Measurements from ENCODE around the gene EYA4.

Gene EYA4

GRCh38 chr6:133223452-133224029 lies 17.6 kb upstream of the EYA4 start:
- H3F3A ChIP-seq (ENCODE audit: insufficient read depth, low read length) = no peaks in the 10 kb centered on the region
- H3K4me1 ChIP-seq (ENCODE audit: low read length) = no peaks in the 10 kb centered on the region
- H3K4me3 ChIP-seq (ENCODE audit: low read length) = no peak overlapping the region
- TF ChIP-seq EZH2phosphoT487 (IDR thresholded peaks at IDR 0.05; ENCODE audit: low read length) (no peak), EZH2 (optimal IDR thresholded peaks at IDR 0.05; ENCODE audit: low read depth, low read length) (no peak)
- TF ChIP-seq, protein P1, sequence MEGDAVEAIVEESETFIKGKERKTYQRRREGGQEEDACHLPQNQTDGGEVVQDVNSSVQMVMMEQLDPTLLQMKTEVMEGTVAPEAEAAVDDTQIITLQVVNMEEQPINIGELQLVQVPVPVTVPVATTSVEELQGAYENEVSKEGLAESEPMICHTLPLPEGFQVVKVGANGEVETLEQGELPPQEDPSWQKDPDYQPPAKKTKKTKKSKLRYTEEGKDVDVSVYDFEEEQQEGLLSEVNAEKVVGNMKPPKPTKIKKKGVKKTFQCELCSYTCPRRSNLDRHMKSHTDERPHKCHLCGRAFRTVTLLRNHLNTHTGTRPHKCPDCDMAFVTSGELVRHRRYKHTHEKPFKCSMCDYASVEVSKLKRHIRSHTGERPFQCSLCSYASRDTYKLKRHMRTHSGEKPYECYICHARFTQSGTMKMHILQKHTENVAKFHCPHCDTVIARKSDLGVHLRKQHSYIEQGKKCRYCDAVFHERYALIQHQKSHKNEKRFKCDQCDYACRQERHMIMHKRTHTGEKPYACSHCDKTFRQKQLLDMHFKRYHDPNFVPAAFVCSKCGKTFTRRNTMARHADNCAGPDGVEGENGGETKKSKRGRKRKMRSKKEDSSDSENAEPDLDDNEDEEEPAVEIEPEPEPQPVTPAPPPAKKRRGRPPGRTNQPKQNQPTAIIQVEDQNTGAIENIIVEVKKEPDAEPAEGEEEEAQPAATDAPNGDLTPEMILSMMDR (IDR thresholded peaks at IDR 0.05; ENCODE audit: low read length) = no peak
- H3K9me3 ChIP-seq (replicated peaks; ENCODE audit: insufficient read depth, low read length) = no peaks in the 10 kb centered on the region
- H3K4me2 ChIP-seq (ENCODE audit: low read depth, low read length) = no peak overlapping the region
- H3K27me3 ChIP-seq (replicated peaks; ENCODE audit: insufficient read depth, low read length) = no peaks in the 10 kb centered on the region
- no peaks in the 10 kb centered on the region for H3K79me2 ChIP-seq (ENCODE audit: low read length)
- no peaks in the 10 kb centered on the region for H3K36me3 ChIP-seq (replicated peaks; ENCODE audit: insufficient read depth, low read length)
- H3K9me2 ChIP-seq (replicated peaks; ENCODE audit: insufficient read depth, low read length) = no peaks in the 10 kb centered on the region
- H2AFZ ChIP-seq (ENCODE audit: low read length) = no peak overlapping the region
- H4K20me1 ChIP-seq (ENCODE audit: insufficient read depth, low read length) = no peaks in the 10 kb centered on the region
- DNase-seq = no peak
- H3K27ac ChIP-seq (ENCODE audit: low read length) = no peak overlapping the region
- H3K9ac ChIP-seq (ENCODE audit: low read length) = no peak overlapping the region

GRCh38 chr6:133225560-133225959 lies 15.6 kb upstream of the EYA4 start:
- DNase-seq = no peak
- Histone ChIP-seq H4K20me1 (ENCODE audit: insufficient read depth, low read length) (no peaks in the 10 kb centered on the region), H2AFZ (ENCODE audit: low read length) (no peak overlapping the region)

GRCh38 chr6:133227344-133227743 lies 13.8 kb upstream of the EYA4 start:
- no peak for TF ChIP-seq EZH2phosphoT487 (IDR thresholded peaks at IDR 0.05; ENCODE audit: low read length)
- H3K9ac ChIP-seq (ENCODE audit: low read length) = no peak overlapping the region
- H3K4me1 ChIP-seq (ENCODE audit: low read length) = no peaks in the 10 kb centered on the region
- no peaks in the 10 kb centered on the region for H3K9me2 ChIP-seq (replicated peaks; ENCODE audit: insufficient read depth, low read length)
- H3K27me3 ChIP-seq (replicated peaks; ENCODE audit: insufficient read depth, low read length) = no peaks in the 10 kb centered on the region
- no peaks in the 10 kb centered on the region for H3K36me3 ChIP-seq (replicated peaks; ENCODE audit: insufficient read depth, low read length)
- no peaks in the 10 kb centered on the region for H3K9me3 ChIP-seq (replicated peaks; ENCODE audit: insufficient read depth, low read length)
- H3K4me2 ChIP-seq (ENCODE audit: low read depth, low read length) = no peak overlapping the region
- H3K4me3 ChIP-seq (ENCODE audit: low read length) = no peak overlapping the region
- DNase-seq = no peak
- no peak overlapping the region for H2AFZ ChIP-seq (ENCODE audit: low read length)
- H3K27ac ChIP-seq (ENCODE audit: low read length) = no peak overlapping the region
- H3K79me2 ChIP-seq (ENCODE audit: low read length) = no peaks in the 10 kb centered on the region
- no peaks in the 10 kb centered on the region for H4K20me1 ChIP-seq (ENCODE audit: insufficient read depth, low read length)
- no peaks in the 10 kb centered on the region for H3F3A ChIP-seq (ENCODE audit: insufficient read depth, low read length)

More at GRCh38 chr6:133225560-133225959, 15.6 kb upstream of the EYA4 start:
- TF ChIP-seq, protein P1 (IDR thresholded peaks at IDR 0.05; ENCODE audit: low read length) = no peak
- no peak for TF ChIP-seq EZH2 (optimal IDR thresholded peaks at IDR 0.05; ENCODE audit: low read depth, low read length)
- no peak for TF ChIP-seq EZH2phosphoT487 (IDR thresholded peaks at IDR 0.05; ENCODE audit: low read length)
- no peaks in the 10 kb centered on the region for H3K4me1 ChIP-seq (ENCODE audit: low read length)
- H3K9ac ChIP-seq (ENCODE audit: low read length) = no peak overlapping the region
- H3K27ac ChIP-seq (ENCODE audit: low read length) = no peak overlapping the region
- H3K4me3 ChIP-seq (ENCODE audit: low read length) = no peak overlapping the region
- H3K36me3 ChIP-seq (replicated peaks; ENCODE audit: insufficient read depth, low read length) = no peaks in the 10 kb centered on the region
- no peak overlapping the region for H3K4me2 ChIP-seq (ENCODE audit: low read depth, low read length)
- H3F3A ChIP-seq (ENCODE audit: insufficient read depth, low read length) = no peaks in the 10 kb centered on the region
- H3K27me3 ChIP-seq (replicated peaks; ENCODE audit: insufficient read depth, low read length) = no peaks in the 10 kb centered on the region
- H3K9me2 ChIP-seq (replicated peaks; ENCODE audit: insufficient read depth, low read length) = no peaks in the 10 kb centered on the region
- H3K79me2 ChIP-seq (ENCODE audit: low read length) = no peaks in the 10 kb centered on the region
- H3K9me3 ChIP-seq (replicated peaks; ENCODE audit: insufficient read depth, low read length) = no peaks in the 10 kb centered on the region

DNA sequence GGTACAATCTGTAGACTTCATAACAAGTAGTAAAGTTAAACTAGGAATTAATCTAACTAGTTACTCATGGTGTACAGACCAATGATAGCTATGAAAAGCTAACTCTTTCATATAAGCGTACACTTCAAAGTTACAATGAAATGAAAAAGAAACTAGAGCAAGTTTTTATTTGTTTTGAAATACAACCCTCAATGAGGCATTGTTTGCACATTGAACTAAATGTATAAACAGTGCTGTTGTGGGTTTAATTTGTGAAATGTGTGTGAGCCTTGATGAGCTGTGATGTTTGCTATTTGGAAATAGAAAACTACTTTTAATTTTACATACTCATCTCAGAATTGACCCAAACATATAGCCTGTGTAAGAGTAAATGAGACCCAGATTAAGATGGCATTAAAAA lies 11.1 kb upstream of the EYA4 start:
- Histone ChIP-seq H3F3A (ENCODE audit: insufficient read depth, low read length) (no peaks in the 10 kb centered on the region), H3K27me3 (replicated peaks; ENCODE audit: insufficient read depth, low read length) (no peaks in the 10 kb centered on the region), H3K9me2 (replicated peaks; ENCODE audit: insufficient read depth, low read length) (no peaks in the 10 kb centered on the region), H3K9me3 (replicated peaks; ENCODE audit: insufficient read depth, low read length) (no peaks in the 10 kb centered on the region), H4K20me1 (ENCODE audit: insufficient read depth, low read length) (no peaks in the 10 kb centered on the region), H3K4me3 (ENCODE audit: low read length) (no peak overlapping the region), H3K27ac (ENCODE audit: low read length) (no peak overlapping the region), H3K79me2 (ENCODE audit: low read length) (no peaks in the 10 kb centered on the region), H3K4me1 (ENCODE audit: low read length) (no peaks in the 10 kb centered on the region), H3K4me2 (ENCODE audit: low read depth, low read length) (no peak overlapping the region), H3K9ac (ENCODE audit: low read length) (no peak overlapping the region), H2AFZ (ENCODE audit: low read length) (no peak overlapping the region), H3K36me3 (replicated peaks; ENCODE audit: insufficient read depth, low read length) (no peaks in the 10 kb centered on the region)
- TF ChIP-seq, protein P1 (IDR thresholded peaks at IDR 0.05; ENCODE audit: low read length) = no peak
- no peak for TF ChIP-seq EZH2phosphoT487 (IDR thresholded peaks at IDR 0.05; ENCODE audit: low read length)
- TF ChIP-seq EZH2 (optimal IDR thresholded peaks at IDR 0.05; ENCODE audit: low read depth, low read length) = no peak
- no peak for DNase-seq

All from MM.1S (cell line).